Testis (tissue), 5 donors: Measurements from ENCODE around the gene CTPS2. TPM values are rescaled to one million over a fixed set of nuclear protein-coding genes. Genes with fewer than 3 reads are reported as not detected.
"Not testable (repeated sequence)": the region's sequence is repeated elsewhere in the genome, so short reads cannot be mapped to it uniquely, and the experiment has no call there.

Experiments
- DNase-seq: peaks from one replicate; pipeline ENCODE4 v3.0.0-alpha.2; 2019
- H3K27ac ChIP-seq, 2 donors: fragments of 200-600 bp; sonication (generic); one replicate each; pipeline ENCODE4 v1.5.1; 2019
- H3K27me3 ChIP-seq: fragments of 200-600 bp; sonication (generic); one replicate; pipeline ENCODE4 v1.5.1; 2019
- H3K36me3 ChIP-seq: fragments of 200-600 bp; sonication (generic); one replicate; pipeline ENCODE4 v1.5.1; 2017; ENCODE audit warnings: low read depth; ENCODE audit errors: missing control alignments
- H3K4me1 ChIP-seq: fragments of 200-600 bp; sonication (generic); one replicate; pipeline ENCODE4 v1.5.1; 2019
- H3K4me3 ChIP-seq, 2 donors: fragments of 200-600 bp; sonication (generic); one replicate each; pipeline ENCODE4 v1.5.1; 2017 to 2019
- H3K9me3 ChIP-seq: fragments of 200-600 bp; sonication (generic); one replicate; pipeline ENCODE4 v1.5.1; 2017
- POLR2A ChIP-seq: fragments of 450-650 bp; IDR thresholded peaks from one replicate; pipeline ENCODE4 v1.6.1; 2017; ENCODE audit warnings: antibody characterized with exemption, mild to moderate bottlenecking, moderate library complexity
- WGBS, 2 donors: methylation state at CpG; one replicate each; pipeline ENCODE4 v1.1.5; 2018; 5-methylcytosine and 5-hydroxymethylcytosine counted together
- intact Hi-C: fragments of 100-400 bp; cut with DNase I; formaldehyde crosslinking; loops from one replicate; pipeline ENCODE4 v1.15.1; 2023; ENCODE audit warnings: low total_unique reads
- long read RNA-seq, 2 donors: transcript quantifications; one replicate each; lab custom pipeline, GENCODE V29; 2026
- polyA plus RNA-seq: library from polyadenylated mRNA; stranded (reverse); fragments of 350-450 nt; fragmentation: Illumina TruSeq; extraction: RNeasy Lipid Tissue Mini Kit (QIAGEN cat#74804); gene quantifications from one replicate; pipeline ENCODE4 v1.2.3, GENCODE V29; 2014; ENCODE audit warnings: low read depth, low replicate concordance; ENCODE audit not compliant: insufficient read depth
- total RNA-seq, 2 donors: library from RNA; depleted of rRNA; stranded (reverse); fragments of >200 nt; gene quantifications; one replicate each; pipeline ENCODE4 v1.2.3, GENCODE V29; 2016
- TF ChIP-seq, protein P1 (sequence below), 3 experiments: fragments of 450-650 bp in 2 of 3; fragments of 200-600 bp in 1 of 3; sonication (generic) in 1 of 3; IDR thresholded peaks; one replicate each; pipeline ENCODE4 v1.5.1; 2016 to 2019; ENCODE audit warnings: antibody characterized with exemption in 3 of 3, mild to moderate bottlenecking in 2 of 3, moderate library complexity in 1 of 3

CTPS2 gene, protein sequence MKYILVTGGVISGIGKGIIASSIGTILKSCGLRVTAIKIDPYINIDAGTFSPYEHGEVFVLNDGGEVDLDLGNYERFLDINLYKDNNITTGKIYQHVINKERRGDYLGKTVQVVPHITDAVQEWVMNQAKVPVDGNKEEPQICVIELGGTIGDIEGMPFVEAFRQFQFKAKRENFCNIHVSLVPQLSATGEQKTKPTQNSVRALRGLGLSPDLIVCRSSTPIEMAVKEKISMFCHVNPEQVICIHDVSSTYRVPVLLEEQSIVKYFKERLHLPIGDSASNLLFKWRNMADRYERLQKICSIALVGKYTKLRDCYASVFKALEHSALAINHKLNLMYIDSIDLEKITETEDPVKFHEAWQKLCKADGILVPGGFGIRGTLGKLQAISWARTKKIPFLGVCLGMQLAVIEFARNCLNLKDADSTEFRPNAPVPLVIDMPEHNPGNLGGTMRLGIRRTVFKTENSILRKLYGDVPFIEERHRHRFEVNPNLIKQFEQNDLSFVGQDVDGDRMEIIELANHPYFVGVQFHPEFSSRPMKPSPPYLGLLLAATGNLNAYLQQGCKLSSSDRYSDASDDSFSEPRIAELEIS
- total RNA-seq (1 to 10 TPM; 9.5 to 9.7 TPM), polyA plus RNA-seq (3.2 TPM)
- long read RNA-seq, donor 1, partial matches to known transcripts, result 0 of 3 reads
- long read RNA-seq, donor 1, other reads (novel, unspliced or antisense), result 0 of 3 reads
- long read RNA-seq, donor 2, partial matches to known transcripts, result 0 of 3 reads
- long read RNA-seq, donor 2, other reads (novel, unspliced or antisense), result 0 of 3 reads

DNA sequence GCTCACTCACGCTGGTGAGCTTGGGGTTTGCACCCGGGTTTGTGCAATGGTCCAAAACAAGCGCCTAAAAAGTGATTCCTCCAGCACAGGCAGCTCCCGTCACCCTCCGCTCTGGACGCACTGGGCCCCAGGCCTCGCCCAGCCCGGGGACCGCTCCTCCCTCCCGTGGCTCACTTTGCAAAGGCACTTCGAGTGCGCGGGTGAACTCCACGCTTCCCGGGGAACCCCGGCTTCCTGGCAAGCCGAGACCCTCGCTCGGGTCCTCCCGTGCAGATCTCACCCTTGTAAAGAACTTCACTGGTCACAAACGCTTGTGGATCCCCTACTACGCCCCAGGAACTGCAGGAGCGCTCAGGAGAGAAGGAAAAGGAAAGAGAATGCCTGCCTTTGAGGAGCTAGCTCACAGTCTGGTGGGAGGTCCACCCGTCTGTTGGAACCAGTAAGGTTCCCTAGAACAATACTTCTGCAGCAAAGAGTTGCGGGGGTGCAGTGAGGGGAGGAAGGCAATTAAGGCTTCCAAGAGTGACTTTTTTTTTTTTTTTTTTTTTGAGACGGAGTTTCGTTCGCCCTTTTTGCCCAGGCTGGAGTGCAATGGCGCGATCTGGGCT lies at the start of gene CTPS2:
TSS of gene CTPS2 (minus strand) at position 122 of the 608 bp plus-strand sequence. CDS start 9,767 bp downstream, outside the sequence.
- Histone ChIP-seq H3K9me3 (no peaks in the 10 kb centered on the region), H3K4me3 (peak within 1 kb of the TSS; percentile 60 to 76), H3K36me3 (no peaks in the 10 kb centered on the region), H3K27ac (peak within 1 kb of the TSS; percentile 73 to 80), H3K4me1 (no peaks in the 10 kb centered on the region), H3K27me3 (no peaks in the 10 kb centered on the region)
- peak; percentile 55 for DNase-seq
- WGBS, 2 donors, result 3 to 12% methylated on average over 7 to 26 of the region's 30 CpGs
- intact Hi-C loops, result no loop called here
- TF ChIP-seq, protein P1, sequence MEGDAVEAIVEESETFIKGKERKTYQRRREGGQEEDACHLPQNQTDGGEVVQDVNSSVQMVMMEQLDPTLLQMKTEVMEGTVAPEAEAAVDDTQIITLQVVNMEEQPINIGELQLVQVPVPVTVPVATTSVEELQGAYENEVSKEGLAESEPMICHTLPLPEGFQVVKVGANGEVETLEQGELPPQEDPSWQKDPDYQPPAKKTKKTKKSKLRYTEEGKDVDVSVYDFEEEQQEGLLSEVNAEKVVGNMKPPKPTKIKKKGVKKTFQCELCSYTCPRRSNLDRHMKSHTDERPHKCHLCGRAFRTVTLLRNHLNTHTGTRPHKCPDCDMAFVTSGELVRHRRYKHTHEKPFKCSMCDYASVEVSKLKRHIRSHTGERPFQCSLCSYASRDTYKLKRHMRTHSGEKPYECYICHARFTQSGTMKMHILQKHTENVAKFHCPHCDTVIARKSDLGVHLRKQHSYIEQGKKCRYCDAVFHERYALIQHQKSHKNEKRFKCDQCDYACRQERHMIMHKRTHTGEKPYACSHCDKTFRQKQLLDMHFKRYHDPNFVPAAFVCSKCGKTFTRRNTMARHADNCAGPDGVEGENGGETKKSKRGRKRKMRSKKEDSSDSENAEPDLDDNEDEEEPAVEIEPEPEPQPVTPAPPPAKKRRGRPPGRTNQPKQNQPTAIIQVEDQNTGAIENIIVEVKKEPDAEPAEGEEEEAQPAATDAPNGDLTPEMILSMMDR (IDR thresholded peaks at IDR 0.05), result no peak
- TF ChIP-seq POLR2A, result no peak

DNA sequence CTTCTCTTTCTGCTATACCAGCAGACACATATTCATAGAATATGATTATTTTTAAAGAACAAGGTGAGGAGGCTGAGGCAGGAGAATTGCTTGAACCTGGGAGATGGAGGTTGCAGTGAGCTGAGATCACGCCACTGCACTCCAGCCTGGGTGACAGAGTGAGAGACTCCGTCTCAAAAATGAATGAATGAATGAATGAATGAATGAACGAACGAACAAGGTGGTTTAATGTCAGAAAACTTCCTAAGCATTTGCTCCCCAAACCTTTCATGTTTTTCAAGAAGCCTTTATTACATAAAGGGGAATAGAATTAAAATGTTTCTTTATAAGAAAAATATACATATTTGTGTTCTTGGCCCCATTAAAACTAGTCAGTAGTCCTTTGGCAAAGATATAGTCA lies 49.0 kb upstream of the CTPS2 start:
- 94% methylated on average over 4 of the region's 4 CpGs for WGBS, 2 donors
- H3K27ac ChIP-seq, H3K36me3 ChIP-seq, intact Hi-C loops, DNase-seq, H3K4me3 ChIP-seq, H3K4me1 ChIP-seq, H3K27me3 ChIP-seq, H3K9me3 ChIP-seq: not testable (repeated sequence)

DNA sequence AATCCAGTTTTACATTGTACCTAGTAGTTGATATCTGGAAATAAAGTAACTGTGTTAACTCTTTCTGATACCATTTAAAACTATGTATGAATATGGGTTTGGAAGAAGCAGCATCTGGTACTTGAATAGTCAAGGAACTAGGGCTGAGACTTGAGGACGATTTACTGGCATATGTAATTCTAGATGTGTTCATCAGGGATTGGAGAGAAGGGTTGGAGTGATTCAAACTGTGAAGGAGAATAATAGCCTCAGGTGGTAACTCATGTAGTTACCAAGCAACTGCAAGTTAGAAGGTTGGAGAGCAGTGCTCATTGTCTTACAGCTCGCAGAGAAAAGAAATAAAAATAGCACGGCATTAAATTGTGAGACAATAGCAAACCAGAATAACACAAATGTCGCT lies 44.3 kb upstream of the CTPS2 start:
- Histone ChIP-seq H3K4me1 (no peaks in the 10 kb centered on the region), H3K27me3 (no peaks in the 10 kb centered on the region), H3K9me3 (no peaks in the 10 kb centered on the region), H3K4me3 (no peak overlapping the region), H3K27ac (no peak overlapping the region), H3K36me3 (no peaks in the 10 kb centered on the region)
- 83 to 89% methylated on average over 3 to 4 of the region's 4 CpGs for WGBS, 2 donors
- DNase-seq, result no peak
- TF ChIP-seq, protein P1 (IDR thresholded peaks at IDR 0.05), result no peak
- intact Hi-C loops, result no loop called here

DNA sequence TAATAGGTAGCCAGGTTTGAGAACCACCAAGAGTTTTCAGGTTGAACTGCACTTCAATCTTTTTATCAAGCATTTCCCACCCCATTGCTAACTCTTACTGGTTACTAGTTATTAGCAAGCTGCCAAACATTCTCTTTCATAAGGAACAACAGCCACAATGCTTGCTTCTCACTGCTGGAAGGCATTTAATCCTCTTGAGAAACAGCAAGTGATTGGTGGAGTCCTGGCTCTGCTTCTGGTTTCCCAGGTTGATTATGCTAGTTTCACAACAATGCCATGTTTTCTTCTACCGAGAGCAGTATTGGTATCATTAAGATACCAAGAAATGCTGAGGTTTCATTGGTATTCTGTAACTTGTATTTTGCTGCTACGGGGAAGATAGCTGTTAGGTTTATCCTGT lies 41.5 kb upstream of the CTPS2 start:
- H3K27me3 ChIP-seq, result no peaks in the 10 kb centered on the region
- 89 to 96% methylated on average over 2 of the region's 2 CpGs for WGBS, 2 donors
- no peaks in the 10 kb centered on the region for H3K4me1 ChIP-seq
- no peak overlapping the region for H3K4me3 ChIP-seq
- H3K36me3 ChIP-seq, result no peaks in the 10 kb centered on the region
- no peak for DNase-seq
- TF ChIP-seq POLR2A, result no peak
- TF ChIP-seq, protein P1 (IDR thresholded peaks at IDR 0.05), result no peak
- intact Hi-C loops, result no loop called here
- H3K9me3 ChIP-seq, result no peaks in the 10 kb centered on the region
- H3K27ac ChIP-seq, result no peak overlapping the region

DNA sequence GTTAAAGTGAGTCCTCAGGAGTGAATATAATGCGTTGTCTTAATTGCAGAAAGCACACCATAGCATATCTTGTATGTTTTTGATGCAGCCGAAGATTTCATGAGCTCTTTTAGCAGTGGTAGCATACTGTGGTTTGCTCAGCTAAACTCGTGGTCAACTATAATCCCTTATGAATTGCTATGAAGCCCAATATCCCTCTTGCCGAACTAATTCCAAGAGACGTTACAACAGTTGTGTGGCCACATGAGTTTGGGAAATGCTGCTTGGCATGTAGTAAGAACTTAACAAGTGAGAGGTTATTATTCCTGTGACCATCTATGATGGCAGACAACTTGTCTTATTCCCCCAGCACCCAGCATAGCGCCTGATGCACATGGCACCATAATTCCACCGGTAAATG lies 37.7 kb upstream of the CTPS2 start:
- 90 to 94% methylated on average over 6 to 7 of the region's 7 CpGs for WGBS, 2 donors
- Histone ChIP-seq H3K4me3 (no peak overlapping the region), H3K27ac (no peak overlapping the region), H3K4me1 (no peaks in the 10 kb centered on the region), H3K9me3 (no peaks in the 10 kb centered on the region), H3K27me3 (no peaks in the 10 kb centered on the region), H3K36me3 (no peaks in the 10 kb centered on the region)
- intact Hi-C loops, result no loop called here
- DNase-seq, result no peak
- no peak for TF ChIP-seq POLR2A
- TF ChIP-seq, protein P1 (IDR thresholded peaks at IDR 0.05), result no peak
